Epithelial cell of esophagus (primary cell): ENCODE data around the gene PLET1.
A peak's percentile ranks its signal among the peaks of the same experiment; 100 is the strongest.

Experiments
- DNase-seq: peaks from one replicate; pipeline ENCODE4 v3.0.0; 2010; ENCODE audit warnings: low read depth
- H3K4me3 ChIP-seq: 2 replicates; pipeline ENCODE4 v1.5.1; 2011; ENCODE audit warnings: mild to moderate bottlenecking, low read length, control low read depth
- CTCF ChIP-seq: IDR thresholded peaks from 2 replicates; pipeline ENCODE4 v1.5.1; 2011; ENCODE audit warnings: low read depth, mild to moderate bottlenecking, low read length, control low read depth, inconsistent platforms; ENCODE audit not compliant: insufficient read depth; ENCODE audit errors: missing control alignments

PLET1 gene

GRCh38 chr11:112248201-112248600 is 12.5 kb downstream of the PLET1 start:
- no peak overlapping the region for H3K4me3 ChIP-seq
- peak; percentile 62 for DNase-seq
- TF ChIP-seq CTCF: no peak

- peak; percentile 50 for DNase-seq
- TF ChIP-seq CTCF: no peak
- no peak overlapping the region for H3K4me3 ChIP-seq
Measured at GRCh38 chr11:112247201-112247600, 13.5 kb downstream of the PLET1 start.

GRCh38 chr11:112241486-112241885 is 19.2 kb downstream of the PLET1 start:
- DNase-seq: no peak
- no peak for TF ChIP-seq CTCF
- no peak overlapping the region for H3K4me3 ChIP-seq

GRCh38 chr11:112238041-112238440 is 22.6 kb downstream of the PLET1 start:
- no peak overlapping the region for H3K4me3 ChIP-seq
- TF ChIP-seq CTCF: no peak
- DNase-seq: no peak

GRCh38 chr11:112237451-112237850 is 23.2 kb downstream of the PLET1 start:
- no peak for TF ChIP-seq CTCF

GRCh38 chr11:112235750-112236390 is 24.8 kb downstream of the PLET1 start:
- DNase-seq: no peak
- no peak overlapping the region for H3K4me3 ChIP-seq
- TF ChIP-seq CTCF: no peak

More at GRCh38 chr11:112237451-112237850, 23.2 kb downstream of the PLET1 start:
- no peak overlapping the region for H3K4me3 ChIP-seq
- DNase-seq: no peak

GRCh38 chr11:112231952-112232351 is 28.7 kb downstream of the PLET1 start:
- no peak for TF ChIP-seq CTCF
- DNase-seq: no peak
- no peak overlapping the region for H3K4me3 ChIP-seq
